Upper lobe of left lung (tissue), 6 donors: ENCODE results near the gene ZC3H8. TPM values are rescaled to one million over a fixed set of nuclear protein-coding genes. Genes with fewer than 3 reads are reported as not detected.

ENCODE experiments used
- ATAC-seq, 2 donors: fragments of 200-7000 bp; cut with Tn5 transposase; one replicate each; pipeline ENCODE4 v1.9.1; 2022; ENCODE audit warnings: mild to moderate bottlenecking in 2 of 2, moderate library complexity in 2 of 2; ENCODE audit not compliant: low FRiP score in 2 of 2
- DNase-seq, 2 donors: peaks; one replicate each; pipeline ENCODE4 v3.0.0-alpha.2; 2019 to 2020
- H3K27ac ChIP-seq, 4 donors: fragments of 200-600 bp; sonication (generic); one replicate each; pipeline ENCODE4 v1.5.1; 2016 to 2019
- H3K27me3 ChIP-seq, 4 donors: fragments of 200-600 bp; sonication (generic); one replicate each; pipeline ENCODE4 v1.5.1; 2017 to 2019
- H3K36me3 ChIP-seq, 4 donors: fragments of 200-600 bp; sonication (generic); one replicate each; pipeline ENCODE4 v1.5.1; 2016 to 2019
- H3K4me1 ChIP-seq, 4 donors: fragments of 200-600 bp; sonication (generic); one replicate each; pipeline ENCODE4 v1.5.1; 2018 to 2019
- H3K4me3 ChIP-seq, 4 donors: fragments of 200-600 bp; sonication (generic); one replicate each; pipeline ENCODE4 v1.5.1; 2017 to 2019; ENCODE audit warnings: mild to moderate bottlenecking in 2 of 4, moderate library complexity in 1 of 4
- H3K9me3 ChIP-seq, 4 donors: fragments of 200-600 bp; sonication (generic); one replicate each; pipeline ENCODE4 v1.5.1; 2018 to 2019
- EP300 ChIP-seq, 4 donors: sonication (generic); formaldehyde crosslinking; IDR thresholded peaks; one replicate each; pipeline ENCODE4 v1.5.1; 2017; ENCODE audit warnings: antibody characterized with exemption in 4 of 4, control low read depth in 2 of 4
- POLR2A ChIP-seq, 4 donors: fragments of 450-650 bp; IDR thresholded peaks; one replicate each; pipeline ENCODE4 v1.5.1; 2016 to 2017; ENCODE audit warnings: antibody characterized with exemption in 4 of 4, mild to moderate bottlenecking in 2 of 4
- POLR2AphosphoS5 ChIP-seq, 2 donors: sonication (generic); formaldehyde crosslinking; IDR thresholded peaks; one replicate each; pipeline ENCODE4 v1.5.1; 2017; ENCODE audit warnings: antibody characterized with exemption in 2 of 2
- WGBS, 2 donors: methylation state at CpG; one replicate each; pipeline ENCODE4 v1.1.5; 2017 to 2018; 5-methylcytosine and 5-hydroxymethylcytosine counted together
- total RNA-seq, 6 donors: library from RNA; depleted of rRNA in 4 of 6; stranded (reverse); fragments of >200 nt in 4 of 6; gene quantifications; one replicate each; pipeline versions ENCODE4 v1.1.0 to v1.2.1, GENCODE V29; 2016 to 2021
- TF ChIP-seq, protein P1 (sequence below), 6 experiments: fragments of 450-650 bp in 4 of 6; fragments of 200-600 bp in 2 of 6; sonication (generic) in 2 of 6; IDR thresholded peaks; one replicate each; pipeline ENCODE4 v1.5.1; 2016 to 2019; ENCODE audit warnings: antibody characterized with exemption in 6 of 6
- donor health status: DM: no; HTN: no; CAD: no; lungs with moderate emphysema.
- donor health status: DM: no; HTN: yes; CAD: no; lungs with severe emphysema.

ZC3H8 gene
- 10 to 100 TPM in 3 of 6 donors, 1 to 10 TPM in 3; 4.3 to 92.2 (median 10.1) TPM for total RNA-seq

DNA sequence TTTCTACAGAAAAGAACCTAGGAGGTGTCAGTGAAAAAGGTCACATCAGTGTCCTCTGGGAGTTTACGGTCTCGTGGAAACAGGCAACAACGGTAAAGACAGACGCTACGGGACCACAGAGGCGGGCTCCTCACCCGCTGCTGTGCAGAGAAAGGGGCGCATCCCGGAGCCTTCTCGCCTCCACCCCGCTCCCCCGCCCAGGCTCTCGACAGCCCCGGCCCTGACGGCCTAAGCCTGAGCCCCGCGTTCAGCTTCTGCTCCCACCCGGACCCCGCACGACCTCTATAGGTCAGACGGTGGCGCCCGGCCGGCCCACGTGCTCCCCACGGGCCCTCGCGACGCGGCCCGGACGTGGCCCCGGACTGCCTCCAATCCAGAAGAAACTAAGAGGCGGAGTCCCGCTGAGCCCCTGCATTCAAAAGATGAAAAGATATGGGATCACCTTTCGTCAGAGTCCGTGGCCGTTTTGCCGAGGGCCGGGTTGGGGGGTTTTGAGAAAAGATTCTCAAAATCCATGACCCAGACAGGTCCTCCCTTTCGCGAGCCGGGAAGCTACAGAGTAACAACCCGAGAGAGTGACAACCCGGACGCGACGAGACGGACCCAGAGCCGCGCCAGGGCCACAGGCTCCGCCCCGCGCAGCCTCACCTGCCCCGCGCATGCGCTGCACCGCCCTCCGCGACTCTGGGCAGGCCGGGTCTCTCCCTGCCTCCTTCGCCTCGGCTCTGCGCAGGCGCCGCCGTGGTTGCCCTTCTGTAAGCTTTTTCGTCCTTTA lies at the start of gene ZC3H8:
TSS of gene ZC3H8 (minus strand) at position 577 of the 775 bp plus-strand sequence. CDS start at position 516, 61 bp downstream.
- no peaks in the 10 kb centered on the region for H3K36me3 ChIP-seq
- TF ChIP-seq POLR2A (IDR thresholded peaks at IDR 0.05), result peak in 3 of 4 donors; percentile 68 to 88 (median 81)
- peak; percentile 33 to 82 for TF ChIP-seq POLR2AphosphoS5 (IDR thresholded peaks at IDR 0.05)
- TF ChIP-seq EP300 (IDR thresholded peaks at IDR 0.05), result no peak
- TF ChIP-seq, protein P1, sequence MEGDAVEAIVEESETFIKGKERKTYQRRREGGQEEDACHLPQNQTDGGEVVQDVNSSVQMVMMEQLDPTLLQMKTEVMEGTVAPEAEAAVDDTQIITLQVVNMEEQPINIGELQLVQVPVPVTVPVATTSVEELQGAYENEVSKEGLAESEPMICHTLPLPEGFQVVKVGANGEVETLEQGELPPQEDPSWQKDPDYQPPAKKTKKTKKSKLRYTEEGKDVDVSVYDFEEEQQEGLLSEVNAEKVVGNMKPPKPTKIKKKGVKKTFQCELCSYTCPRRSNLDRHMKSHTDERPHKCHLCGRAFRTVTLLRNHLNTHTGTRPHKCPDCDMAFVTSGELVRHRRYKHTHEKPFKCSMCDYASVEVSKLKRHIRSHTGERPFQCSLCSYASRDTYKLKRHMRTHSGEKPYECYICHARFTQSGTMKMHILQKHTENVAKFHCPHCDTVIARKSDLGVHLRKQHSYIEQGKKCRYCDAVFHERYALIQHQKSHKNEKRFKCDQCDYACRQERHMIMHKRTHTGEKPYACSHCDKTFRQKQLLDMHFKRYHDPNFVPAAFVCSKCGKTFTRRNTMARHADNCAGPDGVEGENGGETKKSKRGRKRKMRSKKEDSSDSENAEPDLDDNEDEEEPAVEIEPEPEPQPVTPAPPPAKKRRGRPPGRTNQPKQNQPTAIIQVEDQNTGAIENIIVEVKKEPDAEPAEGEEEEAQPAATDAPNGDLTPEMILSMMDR (IDR thresholded peaks at IDR 0.05), result peak in 2 of 6 experiments; percentile 7 to 17
- H3K4me1 ChIP-seq, result peaks cover 5 to 30% (median 14%) of the 10 kb centered on the region in 4 donors
- H3K4me3 ChIP-seq, result peak within 1 kb of the TSS; percentile 55 to 75 (median 64)
- no peaks in the 10 kb centered on the region for H3K9me3 ChIP-seq
- H3K27me3 ChIP-seq, result no peaks in the 10 kb centered on the region
- ATAC-seq (peak; percentile 98), DNase-seq (peak; percentile 96 to 99)
- WGBS, 2 donors, result 1% methylated on average over 35 to 59 of the region's 68 CpGs
- H3K27ac ChIP-seq, result peak within 1 kb of the TSS; percentile 79 to 88 (median 84)

DNA sequence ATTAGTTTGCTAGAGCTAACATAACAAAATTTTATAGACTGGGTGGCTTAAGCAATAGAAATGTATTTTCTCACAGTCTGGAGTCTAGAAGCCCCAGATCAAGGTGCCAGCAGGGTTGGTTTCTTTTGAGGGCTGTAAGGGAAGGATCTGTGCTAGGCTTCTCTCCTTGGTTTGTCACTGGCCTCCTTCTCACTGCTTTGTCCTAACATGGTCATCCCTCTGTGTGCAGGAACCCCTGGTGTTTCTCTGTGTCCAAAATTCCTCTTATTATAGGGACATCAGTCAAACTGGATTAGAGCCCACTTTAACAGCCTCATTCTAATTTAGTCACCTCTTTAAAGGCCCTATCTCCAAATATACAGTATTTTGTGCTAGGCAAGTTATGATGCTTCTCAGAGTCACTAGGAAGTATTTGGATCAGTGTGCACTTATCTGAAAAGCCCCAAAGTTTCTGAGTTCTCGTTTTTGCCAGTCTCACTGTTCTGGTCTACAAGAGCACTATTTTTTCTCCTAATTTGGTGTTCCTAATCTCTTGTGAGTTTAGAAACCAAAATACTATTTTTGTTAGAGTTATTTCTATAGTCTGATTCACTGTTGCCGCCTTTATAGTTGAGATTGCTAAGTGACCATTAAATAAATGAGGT lies 49.6 kb upstream of the ZC3H8 start:
- Histone ChIP-seq H3K4me1 (no peaks in the 10 kb centered on the region), H3K27me3 (no peaks in the 10 kb centered on the region), H3K27ac (no peak overlapping the region), H3K4me3 (no peak overlapping the region), H3K9me3 (no peaks in the 10 kb centered on the region), H3K36me3 (peaks cover 0 to 22% (median 2%) of the 10 kb centered on the region in 4 donors)
- ATAC-seq, result no peak
- no peak for DNase-seq
- WGBS, 2 donors, result 77 to 81% methylated on average over 2 of the region's 2 CpGs
- TF ChIP-seq POLR2AphosphoS5 (IDR thresholded peaks at IDR 0.05), result no peak
- TF ChIP-seq EP300 (IDR thresholded peaks at IDR 0.05), result no peak
- TF ChIP-seq POLR2A (IDR thresholded peaks at IDR 0.05), result no peak
- TF ChIP-seq, protein P1 (IDR thresholded peaks at IDR 0.05), result no peak

DNA sequence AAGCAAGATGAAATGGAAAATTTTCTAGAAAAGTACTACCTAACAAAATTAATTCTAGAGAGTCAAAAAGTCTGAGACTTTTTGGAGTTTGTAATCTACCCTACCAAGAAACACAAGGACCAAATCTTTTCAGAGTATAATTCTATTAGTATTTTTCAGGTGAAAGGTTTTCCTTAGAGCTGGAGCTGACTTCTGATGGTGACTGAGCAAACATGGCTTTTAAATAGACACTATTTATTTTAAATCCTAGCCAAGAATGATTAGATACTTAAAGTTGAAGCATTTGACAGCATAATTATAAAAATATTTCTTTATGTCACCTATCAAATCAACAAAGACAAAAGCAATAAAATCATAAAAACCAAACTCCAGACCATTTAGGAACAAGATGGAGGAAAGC lies 47.1 kb upstream of the ZC3H8 start:
- Histone ChIP-seq H3K27me3 (no peaks in the 10 kb centered on the region), H3K9me3 (no peaks in the 10 kb centered on the region), H3K36me3 (peaks cover 0 to 20% (median 0%) of the 10 kb centered on the region in 4 donors), H3K4me3 (no peak overlapping the region), H3K4me1 (no peaks in the 10 kb centered on the region), H3K27ac (no peak overlapping the region)
- DNase-seq, result no peak
- no peak for ATAC-seq
- TF ChIP-seq, protein P1 (IDR thresholded peaks at IDR 0.05), result no peak
- TF ChIP-seq POLR2AphosphoS5 (IDR thresholded peaks at IDR 0.05) (no peak), POLR2A (IDR thresholded peaks at IDR 0.05) (no peak), EP300 (IDR thresholded peaks at IDR 0.05) (no peak)

DNA sequence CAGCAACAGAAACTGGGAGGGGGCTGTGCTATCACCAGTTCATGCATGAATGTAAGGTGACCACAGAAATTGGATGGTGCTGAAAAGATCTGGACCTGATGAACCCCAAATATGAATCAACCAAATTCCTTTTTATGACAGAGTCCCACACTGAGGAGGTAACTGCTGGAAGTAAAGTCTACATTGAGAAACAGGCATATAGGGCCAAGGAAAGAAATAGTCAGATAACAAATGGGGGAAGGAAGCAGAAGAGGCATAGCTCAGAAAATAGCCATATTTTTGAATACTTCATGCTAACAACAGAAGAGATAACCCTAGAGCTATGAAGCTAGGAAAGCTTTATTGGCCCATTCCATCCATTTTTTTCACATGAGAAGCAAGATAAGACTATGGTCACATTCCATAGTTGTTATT lies 46.3 kb upstream of the ZC3H8 start:
- no peak for TF ChIP-seq POLR2A (IDR thresholded peaks at IDR 0.05)
- TF ChIP-seq, protein P1 (IDR thresholded peaks at IDR 0.05), result no peak
- no peak for TF ChIP-seq POLR2AphosphoS5 (IDR thresholded peaks at IDR 0.05)
- TF ChIP-seq EP300 (IDR thresholded peaks at IDR 0.05), result no peak

More for the DNA sequence above, 46.3 kb upstream of the ZC3H8 start:
- Histone ChIP-seq H3K4me1 (no peaks in the 10 kb centered on the region), H3K4me3 (no peak overlapping the region), H3K27ac (no peak overlapping the region), H3K36me3 (peaks cover 0 to 14% (median 0%) of the 10 kb centered on the region in 4 donors), H3K9me3 (no peaks in the 10 kb centered on the region), H3K27me3 (no peaks in the 10 kb centered on the region)
- DNase-seq (no peak), ATAC-seq (no peak)
